Testis (tissue), 3 donors: Measurements from ENCODE around the gene SEC14L1. TPM values are rescaled to one million over a fixed set of nuclear protein-coding genes. Genes with fewer than 3 reads are reported as not detected.

ENCODE experiments used
- DNase-seq: peaks from one replicate; pipeline ENCODE4 v3.0.0-alpha.2; 2019
- H3K27ac ChIP-seq, 2 donors: fragments of 200-600 bp; sonication (generic); one replicate each; pipeline ENCODE4 v1.5.1; 2019
- H3K27me3 ChIP-seq: fragments of 200-600 bp; sonication (generic); one replicate; pipeline ENCODE4 v1.5.1; 2019
- H3K36me3 ChIP-seq: fragments of 200-600 bp; sonication (generic); one replicate; pipeline ENCODE4 v1.5.1; 2017; ENCODE audit warnings: low read depth; ENCODE audit errors: missing control alignments
- H3K4me1 ChIP-seq: fragments of 200-600 bp; sonication (generic); one replicate; pipeline ENCODE4 v1.5.1; 2019
- H3K4me3 ChIP-seq, 2 donors: fragments of 200-600 bp; sonication (generic); one replicate each; pipeline ENCODE4 v1.5.1; 2017 to 2019
- H3K9me3 ChIP-seq: fragments of 200-600 bp; sonication (generic); one replicate; pipeline ENCODE4 v1.5.1; 2017
- POLR2A ChIP-seq: fragments of 450-650 bp; IDR thresholded peaks from one replicate; pipeline ENCODE4 v1.6.1; 2017; ENCODE audit warnings: antibody characterized with exemption, mild to moderate bottlenecking, moderate library complexity
- WGBS, 2 donors: methylation state at CpG; one replicate each; pipeline ENCODE4 v1.1.5; 2018; 5-methylcytosine and 5-hydroxymethylcytosine counted together
- intact Hi-C: fragments of 100-400 bp; cut with DNase I; formaldehyde crosslinking; loops from one replicate; pipeline ENCODE4 v1.15.1; 2023; ENCODE audit warnings: low total_unique reads
- polyA plus RNA-seq: library from polyadenylated mRNA; stranded (reverse); fragments of 350-450 nt; fragmentation: Illumina TruSeq; extraction: RNeasy Lipid Tissue Mini Kit (QIAGEN cat#74804); gene quantifications from one replicate; pipeline ENCODE4 v1.2.3, GENCODE V29; 2014; ENCODE audit warnings: low read depth, low replicate concordance; ENCODE audit not compliant: insufficient read depth
- total RNA-seq, 2 donors: library from RNA; depleted of rRNA; stranded (reverse); fragments of >200 nt; gene quantifications; one replicate each; pipeline ENCODE4 v1.2.3, GENCODE V29; 2016
- TF ChIP-seq, protein P1 (sequence below), 3 experiments: fragments of 450-650 bp in 2 of 3; fragments of 200-600 bp in 1 of 3; sonication (generic) in 1 of 3; IDR thresholded peaks; one replicate each; pipeline ENCODE4 v1.5.1; 2016 to 2019; ENCODE audit warnings: antibody characterized with exemption in 3 of 3, mild to moderate bottlenecking in 2 of 3, moderate library complexity in 1 of 3

The SEC14L1 gene
- total and polyA plus RNA-seq, 3 donors from 2014 or later: 143 to 262 (median 240) TPM

DNA sequence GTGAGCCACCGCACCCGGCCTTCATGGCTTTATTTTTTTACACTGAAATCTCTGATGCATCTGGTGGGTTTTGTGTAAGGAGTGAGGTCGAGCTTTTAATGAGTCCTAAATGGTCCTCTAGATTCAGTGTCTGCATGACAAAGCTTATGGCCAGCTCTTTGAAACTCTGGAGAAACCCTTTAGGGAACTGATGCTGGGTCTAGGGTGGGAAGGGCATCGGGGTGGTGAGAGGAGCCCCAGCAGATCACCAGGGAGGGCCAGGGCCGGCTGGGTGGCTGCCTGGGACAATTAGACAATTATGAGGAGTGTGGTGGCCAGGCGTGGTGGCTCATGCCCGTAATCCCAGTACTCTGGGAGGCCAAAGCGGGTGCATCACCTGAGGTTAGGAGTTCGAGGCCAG is 93.9 kb downstream of the SEC14L1 start:
- DNase-seq: no peak
- 76 to 93% methylated on average over 5 to 9 of the region's 9 CpGs for WGBS, 2 donors
- Histone ChIP-seq H3K27me3 (no peaks in the 10 kb centered on the region), H3K27ac (peak overlapping the region in 1 of 2 donors; percentile 30), H3K9me3 (no peaks in the 10 kb centered on the region), H3K4me3 (no peak overlapping the region), H3K4me1 (no peaks in the 10 kb centered on the region), H3K36me3 (no peaks in the 10 kb centered on the region)
- TF ChIP-seq, protein P1, sequence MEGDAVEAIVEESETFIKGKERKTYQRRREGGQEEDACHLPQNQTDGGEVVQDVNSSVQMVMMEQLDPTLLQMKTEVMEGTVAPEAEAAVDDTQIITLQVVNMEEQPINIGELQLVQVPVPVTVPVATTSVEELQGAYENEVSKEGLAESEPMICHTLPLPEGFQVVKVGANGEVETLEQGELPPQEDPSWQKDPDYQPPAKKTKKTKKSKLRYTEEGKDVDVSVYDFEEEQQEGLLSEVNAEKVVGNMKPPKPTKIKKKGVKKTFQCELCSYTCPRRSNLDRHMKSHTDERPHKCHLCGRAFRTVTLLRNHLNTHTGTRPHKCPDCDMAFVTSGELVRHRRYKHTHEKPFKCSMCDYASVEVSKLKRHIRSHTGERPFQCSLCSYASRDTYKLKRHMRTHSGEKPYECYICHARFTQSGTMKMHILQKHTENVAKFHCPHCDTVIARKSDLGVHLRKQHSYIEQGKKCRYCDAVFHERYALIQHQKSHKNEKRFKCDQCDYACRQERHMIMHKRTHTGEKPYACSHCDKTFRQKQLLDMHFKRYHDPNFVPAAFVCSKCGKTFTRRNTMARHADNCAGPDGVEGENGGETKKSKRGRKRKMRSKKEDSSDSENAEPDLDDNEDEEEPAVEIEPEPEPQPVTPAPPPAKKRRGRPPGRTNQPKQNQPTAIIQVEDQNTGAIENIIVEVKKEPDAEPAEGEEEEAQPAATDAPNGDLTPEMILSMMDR (IDR thresholded peaks at IDR 0.05): no peak
- no peak for TF ChIP-seq POLR2A
- intact Hi-C loops: no loop called here

- 50 to 57% methylated on average over 15 of the region's 15 CpGs for WGBS, 2 donors
- Histone ChIP-seq H3K27ac (peak overlapping the region in 1 of 2 donors; percentile 30), H3K4me1 (no peaks in the 10 kb centered on the region), H3K4me3 (no peak overlapping the region), H3K9me3 (no peaks in the 10 kb centered on the region), H3K36me3 (no peaks in the 10 kb centered on the region), H3K27me3 (no peaks in the 10 kb centered on the region)
- no peak for TF ChIP-seq POLR2A
- TF ChIP-seq, protein P1 (IDR thresholded peaks at IDR 0.05): no peak
- intact Hi-C loops: no loop called here
- DNase-seq: peak; percentile 32
These were observed 94.7 kb downstream of the SEC14L1 start for GRCh38 chr17:77235370-77235941.

- Histone ChIP-seq H3K27ac (no peak overlapping the region), H3K36me3 (no peaks in the 10 kb centered on the region), H3K4me1 (no peaks in the 10 kb centered on the region), H3K9me3 (no peaks in the 10 kb centered on the region), H3K4me3 (no peak overlapping the region), H3K27me3 (no peaks in the 10 kb centered on the region)
- DNase-seq: no peak
- 86 to 95% methylated on average over 9 to 13 of the region's 13 CpGs for WGBS, 2 donors
- TF ChIP-seq, protein P1 (IDR thresholded peaks at IDR 0.05): no peak
- TF ChIP-seq POLR2A: no peak
- intact Hi-C loops: no loop called here
These were observed 96.7 kb downstream of the SEC14L1 start for GRCh38 chr17:77237232-77238008.

- no peaks in the 10 kb centered on the region for H3K9me3 ChIP-seq
- no peak for DNase-seq
- intact Hi-C loops: loop anchor here (10.0 kb wide), 1 partner anchor 376 kb away; the partner anchor contains the start of gene MGAT5B
- TF ChIP-seq, protein P1 (IDR thresholded peaks at IDR 0.05): no peak
- TF ChIP-seq POLR2A: no peak
- no peaks in the 10 kb centered on the region for H3K27me3 ChIP-seq
- no peaks in the 10 kb centered on the region for H3K36me3 ChIP-seq
- H3K27ac ChIP-seq: no peak overlapping the region
- H3K4me3 ChIP-seq: no peak overlapping the region
- H3K4me1 ChIP-seq: no peaks in the 10 kb centered on the region
- WGBS, 2 donors: 89 to 94% methylated on average over 12 to 15 of the region's 15 CpGs
These were observed 100.2 kb downstream of the SEC14L1 start for GRCh38 chr17:77240976-77241375.
